SJSA1 (cell line): Measurements from ENCODE around the gene ARSD. TPM values are rescaled to one million over a fixed set of nuclear protein-coding genes. Genes with fewer than 3 reads are reported as not detected.
"Not testable (repeated sequence)": the region's sequence is repeated elsewhere in the genome, so short reads cannot be mapped to it uniquely, and the experiment has no call there.

Experiments
- DNase-seq, 2 experiments: peaks; one replicate each; pipeline ENCODE4 v3.0.0-alpha.2; 2015 to 2020; ENCODE audit warnings: low spot score in 2 of 2, low read depth in 1 of 2
- H3K27ac ChIP-seq: fragments of 250-450 bp; sonication (Bioruptor Pico); 2 replicates; pipeline ENCODE4 v1.5.1; 2020; ENCODE audit warnings: mild to moderate bottlenecking, moderate library complexity
- H3K27me3 ChIP-seq: fragments of 250-450 bp; sonication (Bioruptor Pico); replicated peaks from 2 replicates; pipeline ENCODE4 v1.5.1; 2020; ENCODE audit warnings: mild to moderate bottlenecking, moderate library complexity
- H3K36me3 ChIP-seq: fragments of 250-450 bp; sonication (Bioruptor Pico); 2 replicates; pipeline ENCODE4 v1.5.1; 2020; ENCODE audit warnings: mild to moderate bottlenecking
- H3K4me1 ChIP-seq: fragments of 250-450 bp; sonication (Bioruptor Pico); replicated peaks from 2 replicates; pipeline ENCODE4 v1.6.1; 2021; ENCODE audit warnings: mild to moderate bottlenecking
- H3K4me3 ChIP-seq: fragments of 250-450 bp; sonication (Bioruptor Pico); 2 replicates; pipeline ENCODE4 v1.5.1; 2020; ENCODE audit warnings: mild to moderate bottlenecking
- H3K9me3 ChIP-seq: fragments of 250-450 bp; sonication (Bioruptor Pico); replicated peaks from 2 replicates; pipeline ENCODE4 v1.5.1; 2020; ENCODE audit warnings: mild to moderate bottlenecking
- total RNA-seq: library from RNA; depleted of rRNA; stranded (reverse); fragments of >200 nt; shearing (Covaris generic); gene quantifications from 2 replicates; pipeline ENCODE4 v1.2.3, GENCODE V29; 2014

ARSD gene
- total RNA-seq, 1 experiment from 2014 or later, result 14.7 TPM

DNA sequence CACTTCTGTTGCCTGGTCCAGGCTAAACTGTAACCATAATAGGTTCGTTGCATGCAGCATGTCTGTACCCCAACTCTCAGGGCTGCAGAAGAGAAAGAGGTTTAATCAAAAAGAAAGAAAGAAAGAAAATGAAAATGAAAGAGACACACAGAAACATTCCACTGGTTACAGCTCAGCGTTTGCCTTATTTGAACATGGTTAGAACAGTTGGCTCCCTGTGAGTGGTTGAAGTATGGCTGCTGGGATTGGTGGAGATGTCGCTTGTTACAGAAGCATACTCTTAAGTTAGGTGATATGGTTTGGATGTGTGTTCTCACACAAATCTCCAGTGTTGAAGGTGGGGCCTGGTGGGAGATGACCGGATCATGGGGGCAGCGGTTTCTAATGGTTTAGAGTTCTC lies 36.3 kb downstream of the ARSD start:
- Histone ChIP-seq H3K4me1 (no peaks in the 10 kb centered on the region), H3K4me3 (no peak overlapping the region), H3K36me3 (no peaks in the 10 kb centered on the region), H3K27ac (no peak overlapping the region), H3K27me3 (no peaks in the 10 kb centered on the region), H3K9me3 (no peaks in the 10 kb centered on the region)
- DNase-seq, result no peak

DNA sequence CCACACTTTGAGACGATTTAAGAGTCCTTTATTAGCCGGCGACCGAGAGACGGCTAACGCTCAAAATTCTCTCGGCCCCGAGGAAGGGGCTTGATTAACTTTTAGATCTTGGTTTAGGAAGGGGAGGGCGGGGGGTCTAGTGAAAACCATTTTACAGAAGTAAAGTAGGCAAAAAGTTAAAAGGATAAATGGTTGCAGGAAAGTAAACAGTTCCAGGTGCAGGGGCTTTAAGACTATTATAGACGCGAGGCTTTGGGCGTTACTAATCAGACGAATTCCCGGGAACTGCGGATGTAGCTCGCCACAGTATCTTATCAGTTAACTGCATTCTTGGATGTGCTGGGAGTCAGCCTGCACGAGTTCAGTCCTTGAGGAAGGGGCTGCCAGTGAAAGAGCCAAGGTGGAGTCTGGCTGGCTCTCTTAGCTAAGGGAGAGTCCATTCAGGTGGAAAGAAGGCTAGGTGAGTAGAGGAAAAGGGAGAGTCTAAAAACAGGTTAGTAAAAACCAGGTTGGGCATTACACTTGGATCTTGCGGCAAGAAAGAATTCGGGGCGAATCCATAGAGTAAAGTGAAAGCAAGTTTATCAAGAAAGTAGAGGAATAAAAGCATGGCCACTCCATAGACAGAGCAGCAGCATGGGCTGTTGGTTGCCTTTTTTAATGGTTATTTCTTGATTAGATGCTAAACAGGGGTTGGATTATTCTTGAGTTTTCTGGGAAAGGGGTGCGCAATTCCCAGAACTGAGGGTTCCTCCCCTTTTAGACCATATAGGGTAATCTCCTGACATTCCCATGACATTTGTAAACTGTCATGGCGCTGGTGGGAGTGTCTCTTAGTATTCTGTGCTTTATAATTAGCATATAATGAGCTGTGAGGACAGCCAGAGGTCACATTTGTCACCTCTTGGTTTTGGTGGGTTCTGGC lies 38.3 kb downstream of the ARSD start:
- not testable (repeated sequence) for H3K4me1 ChIP-seq, H3K36me3 ChIP-seq, H3K4me3 ChIP-seq, H3K9me3 ChIP-seq, H3K27ac ChIP-seq, H3K27me3 ChIP-seq, DNase-seq

DNA sequence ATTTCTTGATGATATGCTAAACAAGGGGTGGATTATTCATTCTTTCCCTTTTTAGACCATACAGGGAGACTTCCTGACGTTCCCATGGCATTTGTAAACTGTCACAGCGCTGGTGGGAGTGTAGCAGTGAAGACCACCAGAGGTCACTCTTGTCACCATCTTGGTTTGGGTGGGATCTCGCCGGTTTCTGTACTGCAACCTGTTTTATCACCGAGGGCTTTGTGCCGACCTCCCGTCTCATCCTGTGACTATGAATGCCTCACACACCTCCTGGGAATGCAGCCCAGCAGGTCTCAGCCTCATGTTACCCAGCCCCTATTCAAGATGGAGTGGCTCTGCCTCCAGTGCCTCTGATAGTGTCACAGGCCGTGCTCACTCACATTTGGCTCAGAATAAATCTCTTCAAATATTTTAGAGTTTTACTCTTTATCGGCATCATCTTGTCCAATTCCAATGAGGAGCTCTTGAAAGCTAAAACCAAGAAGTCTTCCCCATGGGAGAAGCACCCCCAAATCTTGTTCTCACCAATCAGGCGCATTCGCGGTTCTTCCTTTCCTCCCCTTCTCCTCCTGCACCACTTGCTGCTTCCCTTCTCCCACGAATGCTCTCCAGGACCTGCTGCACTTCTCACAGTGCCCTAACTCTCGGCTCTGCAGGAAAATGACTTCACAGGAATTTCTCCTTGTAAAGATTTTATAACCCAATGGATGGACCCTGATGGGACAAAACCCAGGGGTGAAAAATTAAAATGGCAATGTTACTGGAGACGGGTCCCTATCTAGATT lies 39.2 kb downstream of the ARSD start:
- H3K4me1 ChIP-seq, H3K27me3 ChIP-seq, H3K36me3 ChIP-seq, H3K9me3 ChIP-seq, H3K27ac ChIP-seq: not testable (repeated sequence)
- H3K4me3 ChIP-seq, result peak overlapping the region; percentile 32
- DNase-seq, result peak in 1 of 2 experiments; percentile 36

DNA sequence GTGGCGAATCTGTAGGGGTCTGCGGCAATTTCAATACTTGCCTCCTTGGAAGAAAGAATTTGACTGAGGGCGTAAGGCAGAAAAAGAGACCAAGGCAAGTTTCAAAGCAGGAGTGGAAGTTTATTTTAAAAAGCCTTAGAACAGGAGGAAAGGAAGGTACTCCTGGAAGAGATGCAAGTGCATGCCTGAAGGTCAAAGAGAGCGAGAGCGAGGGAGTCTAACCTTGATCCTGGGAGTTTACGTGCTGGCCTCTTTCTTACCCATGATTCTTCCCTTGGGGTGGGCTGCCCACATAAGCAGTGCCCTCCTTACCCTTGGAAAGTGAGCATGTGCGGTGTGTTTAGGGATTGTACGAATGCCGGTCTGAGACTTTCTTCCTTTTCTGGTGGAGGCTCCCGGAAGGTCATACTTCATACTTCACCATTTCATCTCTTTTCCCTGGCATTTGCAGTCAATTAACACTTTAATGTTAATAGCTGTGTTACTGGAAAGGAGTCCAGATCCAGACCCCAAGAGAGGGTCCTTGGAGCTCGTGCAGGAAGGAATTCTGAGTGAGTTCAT lies 40.0 kb downstream of the ARSD start:
- H3K36me3 ChIP-seq, result no peaks in the 10 kb centered on the region
- DNase-seq, result no peak
- H3K27me3 ChIP-seq, result no peaks in the 10 kb centered on the region
- no peaks in the 10 kb centered on the region for H3K4me1 ChIP-seq
- H3K27ac ChIP-seq, result no peak overlapping the region
- no peaks in the 10 kb centered on the region for H3K9me3 ChIP-seq
- peak overlapping the region; percentile 32 for H3K4me3 ChIP-seq

DNA sequence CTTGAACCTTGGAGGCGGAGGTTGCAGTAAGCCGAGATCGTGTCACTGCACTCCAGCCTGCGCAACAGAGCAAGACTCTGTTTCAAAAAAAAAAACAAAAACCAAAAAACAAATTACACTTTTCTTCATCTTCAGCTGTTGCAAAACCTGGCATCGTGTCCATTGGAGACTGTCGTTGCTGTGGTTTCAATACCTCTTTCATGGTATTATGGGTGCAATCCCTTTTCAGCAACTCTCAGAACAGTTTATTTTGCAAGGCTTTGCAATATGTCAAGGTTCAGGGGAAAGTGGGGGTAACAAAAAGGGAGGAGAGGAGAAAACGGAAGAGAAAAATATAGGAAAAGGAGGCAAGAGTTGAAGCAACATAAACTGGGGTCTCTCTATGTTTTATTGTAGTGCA lies 40.8 kb downstream of the ARSD start:
- no peaks in the 10 kb centered on the region for H3K4me1 ChIP-seq
- no peak overlapping the region for H3K4me3 ChIP-seq
- H3K9me3 ChIP-seq, result no peaks in the 10 kb centered on the region
- H3K27me3 ChIP-seq, result no peaks in the 10 kb centered on the region
- no peaks in the 10 kb centered on the region for H3K36me3 ChIP-seq
- no peak for DNase-seq
- no peak overlapping the region for H3K27ac ChIP-seq

DNA sequence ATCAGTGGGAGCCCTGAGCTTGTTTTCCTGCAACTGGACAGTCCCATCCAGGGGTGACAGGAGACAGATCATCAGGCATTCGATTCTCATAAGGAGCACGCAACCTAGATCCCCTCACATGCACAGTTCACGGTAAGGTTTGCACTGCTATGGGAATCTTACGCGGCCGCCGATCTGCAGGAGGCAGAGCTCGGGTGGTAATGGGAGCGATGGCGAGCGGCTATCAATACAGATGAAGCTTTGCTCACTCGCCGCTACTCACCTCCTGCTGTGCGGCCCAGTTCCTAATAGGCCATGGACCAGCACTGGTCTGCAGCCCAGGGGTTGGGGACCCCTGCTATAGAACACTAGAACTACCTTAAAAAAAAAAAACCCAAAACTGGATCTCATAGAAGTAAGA lies 45.4 kb downstream of the ARSD start:
- Histone ChIP-seq H3K27ac (no peak overlapping the region), H3K9me3 (no peaks in the 10 kb centered on the region), H3K4me1 (no peaks in the 10 kb centered on the region), H3K27me3 (no peaks in the 10 kb centered on the region), H3K4me3 (no peak overlapping the region), H3K36me3 (no peaks in the 10 kb centered on the region)
- DNase-seq, result no peak

DNA sequence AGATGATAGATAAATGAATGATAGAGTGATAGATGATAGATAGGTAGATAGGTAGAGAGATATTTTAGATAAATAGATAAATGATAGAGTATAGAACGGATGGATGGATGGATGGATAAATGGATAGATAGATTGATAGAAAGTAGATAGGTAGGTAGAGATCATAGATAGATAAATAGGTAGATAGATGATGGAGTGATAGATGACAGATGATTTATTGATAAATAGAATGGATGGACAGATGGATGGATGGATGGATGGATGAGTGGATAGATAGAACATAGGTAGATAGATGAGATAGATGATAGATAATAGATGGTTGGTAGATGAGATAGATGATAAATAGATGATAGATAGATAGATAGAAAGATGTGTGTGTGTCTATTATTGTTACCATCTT lies 49.5 kb downstream of the ARSD start:
- H3K36me3 ChIP-seq, result no peaks in the 10 kb centered on the region
- no peaks in the 10 kb centered on the region for H3K9me3 ChIP-seq
- no peak overlapping the region for H3K27ac ChIP-seq
- H3K27me3 ChIP-seq, result no peaks in the 10 kb centered on the region
- H3K4me1 ChIP-seq, result no peaks in the 10 kb centered on the region
- DNase-seq, result no peak
- H3K4me3 ChIP-seq, result no peak overlapping the region

DNA sequence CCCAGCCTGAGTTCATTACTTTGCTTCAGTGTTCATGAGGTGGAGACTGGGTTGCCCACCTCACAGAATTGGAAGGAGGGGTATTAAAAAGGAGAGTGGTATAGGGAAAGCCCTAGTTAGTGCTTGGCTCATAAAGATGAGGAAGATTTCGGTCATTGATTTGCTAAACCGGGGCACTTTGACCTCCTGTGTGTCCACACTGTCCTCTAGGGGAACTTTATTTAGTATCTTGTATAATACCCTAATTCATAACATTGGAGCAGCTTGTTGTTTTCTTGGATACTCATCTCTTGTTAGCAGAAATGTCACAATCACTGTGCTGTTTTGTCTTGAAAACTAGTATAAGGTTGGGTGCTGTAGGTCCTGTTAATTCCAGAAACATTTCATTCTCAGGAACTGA lies 50.6 kb downstream of the ARSD start:
- H3K4me3 ChIP-seq, result no peak overlapping the region
- H3K4me1 ChIP-seq, result no peaks in the 10 kb centered on the region
- DNase-seq, result no peak
- H3K27ac ChIP-seq, result no peak overlapping the region
- H3K27me3 ChIP-seq, result no peaks in the 10 kb centered on the region
- H3K9me3 ChIP-seq, result no peaks in the 10 kb centered on the region
- H3K36me3 ChIP-seq, result no peaks in the 10 kb centered on the region

DNA sequence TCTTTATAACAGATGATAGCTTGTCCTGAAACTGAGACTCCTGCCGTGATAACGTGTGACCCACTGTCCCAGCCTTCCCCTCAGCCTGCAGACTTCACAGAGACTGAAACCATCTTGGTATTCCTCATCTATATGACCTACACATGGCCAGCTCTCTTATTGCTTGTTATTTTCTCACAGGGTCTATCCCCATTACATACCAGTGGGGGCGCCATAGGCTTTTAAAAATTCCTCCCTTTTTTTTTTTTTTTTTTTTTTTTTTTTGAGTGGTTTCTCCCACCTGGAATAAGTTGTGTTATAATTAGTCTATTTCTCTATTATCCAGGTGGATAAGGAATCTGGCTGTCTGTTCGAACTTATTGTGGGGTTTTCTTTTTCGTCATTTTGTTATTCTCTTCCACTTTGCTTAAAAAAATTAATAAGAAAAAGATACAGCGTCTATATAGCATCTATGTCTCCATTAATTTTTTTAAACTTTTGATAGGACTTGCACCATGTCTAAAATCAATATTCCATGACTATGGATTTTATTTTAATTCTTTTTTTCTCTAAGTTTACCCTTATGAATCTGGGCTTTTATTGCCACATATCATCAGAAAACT lies 53.2 kb downstream of the ARSD start:
- no peaks in the 10 kb centered on the region for H3K27me3 ChIP-seq
- H3K4me3 ChIP-seq, result no peak overlapping the region
- peak in 1 of 2 experiments; percentile 1 for DNase-seq
- H3K27ac ChIP-seq, result no peak overlapping the region
- no peaks in the 10 kb centered on the region for H3K36me3 ChIP-seq
- H3K4me1 ChIP-seq, result no peaks in the 10 kb centered on the region
- no peaks in the 10 kb centered on the region for H3K9me3 ChIP-seq

DNA sequence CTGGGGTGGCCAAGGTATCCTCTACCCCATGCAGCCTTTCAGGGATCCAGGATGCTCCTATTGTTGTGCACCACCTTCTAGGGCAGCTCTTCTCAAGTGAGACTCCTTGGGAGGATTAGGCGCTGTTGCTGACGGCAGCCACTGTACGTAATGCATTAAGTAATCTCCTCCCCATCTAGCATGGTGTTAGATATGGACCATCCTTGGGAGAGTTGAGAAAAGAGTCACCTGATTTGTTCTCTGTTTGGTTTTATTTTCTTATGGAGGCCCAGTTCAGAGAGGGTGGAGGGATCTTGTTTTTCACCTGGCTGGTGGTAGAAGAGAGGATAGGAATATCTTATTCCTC lies 54.0 kb downstream of the ARSD start:
- no peaks in the 10 kb centered on the region for H3K4me1 ChIP-seq
- H3K27me3 ChIP-seq, result no peaks in the 10 kb centered on the region
- no peak for DNase-seq
- H3K27ac ChIP-seq, result no peak overlapping the region
- no peaks in the 10 kb centered on the region for H3K36me3 ChIP-seq
- H3K4me3 ChIP-seq, result no peak overlapping the region
- H3K9me3 ChIP-seq, result no peaks in the 10 kb centered on the region

DNA sequence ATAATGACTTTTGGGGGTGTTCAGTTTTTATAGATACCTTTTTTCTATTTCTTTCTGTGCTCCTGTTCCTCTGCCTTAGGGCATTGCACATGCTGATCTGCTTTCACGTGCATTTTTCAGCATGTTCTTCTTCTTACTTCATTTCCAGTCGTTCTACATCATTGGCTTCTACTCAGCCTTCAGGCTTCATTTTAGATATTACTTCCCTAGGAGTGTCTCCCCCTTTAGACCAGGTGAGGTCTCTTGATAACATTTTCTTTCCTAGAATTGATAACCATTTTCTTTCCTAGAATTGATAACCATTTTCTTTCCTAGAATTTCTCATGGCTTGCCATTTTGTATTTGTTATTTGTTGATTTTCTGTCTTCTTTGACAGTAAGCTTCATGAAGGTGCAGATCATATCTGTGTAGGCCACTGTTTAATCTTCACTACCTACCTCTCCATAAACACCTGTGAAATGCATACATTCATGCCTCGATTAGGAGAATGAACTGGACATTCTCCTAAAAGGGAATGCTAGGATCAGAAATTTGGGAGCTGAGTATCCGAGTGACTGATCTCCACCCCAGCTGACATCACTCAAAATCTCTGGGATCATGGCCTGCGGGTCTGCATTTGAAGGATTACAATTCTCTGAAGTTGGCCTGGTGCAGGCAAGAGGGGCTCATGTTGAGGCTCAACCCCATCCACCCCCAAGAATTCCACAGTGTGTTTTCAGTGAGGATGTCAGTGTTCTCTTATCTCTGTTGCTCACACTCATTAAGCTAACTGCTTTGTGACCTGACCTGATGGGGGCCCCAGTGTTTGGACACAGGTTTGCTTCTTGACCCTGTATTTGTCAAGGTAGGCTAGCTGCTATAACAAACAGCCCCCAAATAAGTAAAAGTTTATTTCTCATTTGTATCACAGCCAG lies 54.7 kb downstream of the ARSD start:
- Histone ChIP-seq H3K36me3 (no peaks in the 10 kb centered on the region), H3K9me3 (no peaks in the 10 kb centered on the region), H3K4me1 (no peaks in the 10 kb centered on the region), H3K27ac (no peak overlapping the region), H3K27me3 (no peaks in the 10 kb centered on the region), H3K4me3 (no peak overlapping the region)
- no peak for DNase-seq

DNA sequence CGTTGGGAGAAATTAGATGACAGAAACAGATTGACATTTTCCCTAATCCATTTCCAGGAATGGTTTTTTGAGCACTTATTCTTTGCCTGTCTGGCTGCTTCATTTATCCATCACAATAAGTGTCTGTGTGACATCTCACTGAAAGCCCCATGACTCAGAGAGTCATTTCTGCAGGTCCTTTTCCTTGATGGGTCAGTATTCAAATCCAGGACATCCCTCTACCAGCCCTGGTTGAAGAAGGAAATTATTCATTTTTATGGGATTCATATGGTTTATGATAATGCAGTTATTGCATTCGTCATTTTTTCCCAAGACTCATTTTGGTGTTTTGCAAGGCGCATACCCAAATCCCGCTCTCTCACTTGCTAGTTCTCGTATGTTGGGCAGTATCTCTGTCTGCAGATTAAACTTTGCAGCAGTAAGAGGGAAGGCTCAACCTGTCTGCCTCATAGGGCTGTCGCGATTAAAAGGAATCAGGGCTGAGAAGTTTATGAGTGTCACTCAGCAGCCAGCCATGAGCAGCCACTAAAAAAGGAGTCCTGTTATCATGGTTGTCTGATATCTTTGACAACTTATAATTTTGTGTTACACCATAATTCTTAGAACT lies 56.4 kb downstream of the ARSD start:
- Histone ChIP-seq H3K36me3 (no peaks in the 10 kb centered on the region), H3K27ac (no peak overlapping the region)
- DNase-seq, result no peak

DNA sequence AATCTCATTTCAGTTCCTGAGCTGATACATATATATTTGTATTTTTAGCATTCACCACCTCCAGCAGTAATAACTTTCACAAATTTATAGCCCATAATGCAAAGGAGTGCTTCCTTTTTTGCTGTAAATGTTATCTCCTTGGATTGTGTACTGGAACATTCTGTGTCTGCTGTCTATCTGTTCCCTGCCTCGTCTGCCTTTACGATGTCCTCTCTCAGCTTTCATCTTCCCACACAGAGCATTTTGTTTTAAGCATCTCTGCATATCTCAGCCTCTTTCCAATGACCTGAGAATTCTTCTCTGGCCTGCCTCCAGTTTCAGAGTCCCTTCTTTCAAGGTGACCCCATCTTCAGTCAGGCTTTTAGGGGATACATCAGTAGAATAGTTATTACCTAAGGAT lies 57.3 kb downstream of the ARSD start:
- Histone ChIP-seq H3K4me3 (no peak overlapping the region), H3K27ac (no peak overlapping the region)
- DNase-seq, result no peak

More for the DNA sequence above, 56.4 kb downstream of the ARSD start:
- H3K4me1 ChIP-seq, result no peaks in the 10 kb centered on the region
- H3K27me3 ChIP-seq, result no peaks in the 10 kb centered on the region
- H3K4me3 ChIP-seq, result no peak overlapping the region
- H3K9me3 ChIP-seq, result no peaks in the 10 kb centered on the region

More for the DNA sequence above, 57.3 kb downstream of the ARSD start:
- no peaks in the 10 kb centered on the region for H3K4me1 ChIP-seq
- no peaks in the 10 kb centered on the region for H3K9me3 ChIP-seq
- H3K27me3 ChIP-seq, result no peaks in the 10 kb centered on the region
- no peaks in the 10 kb centered on the region for H3K36me3 ChIP-seq
